AG09309 (cell line): ENCODE data around the gene PPP3CA.

Experiments
- DNase-seq: peaks from one replicate; pipeline ENCODE4 v3.0.0-alpha.2; 2010; ENCODE audit warnings: low read depth
- H3K4me3 ChIP-seq: 2 replicates; pipeline ENCODE4 v1.5.1; 2011; ENCODE audit warnings: mild to moderate bottlenecking, low read depth, low read length, moderate library complexity; ENCODE audit not compliant: control insufficient read depth
- CTCF ChIP-seq: IDR thresholded peaks from 2 replicates; pipeline ENCODE4 v1.5.1; 2011; ENCODE audit warnings: mild to moderate bottlenecking, low read depth, low read length, inconsistent platforms; ENCODE audit not compliant: insufficient read depth, control insufficient read depth; ENCODE audit errors: missing control alignments

The PPP3CA gene

GRCh38 chr4:101035487-101035886 lies 311.8 kb downstream of the PPP3CA start:
- TF ChIP-seq CTCF, result no peak
- DNase-seq, result no peak
- H3K4me3 ChIP-seq, result no peak overlapping the region

- DNase-seq, result no peak
- TF ChIP-seq CTCF, result no peak
- H3K4me3 ChIP-seq, result no peak overlapping the region
Observed at GRCh38 chr4:101033986-101034385, 313.3 kb downstream of the PPP3CA start.

- TF ChIP-seq CTCF, result no peak
- no peak overlapping the region for H3K4me3 ChIP-seq
- DNase-seq, result no peak
Observed at GRCh38 chr4:101032541-101032940, 314.8 kb downstream of the PPP3CA start.

GRCh38 chr4:101031971-101032370 lies 315.4 kb downstream of the PPP3CA start:
- no peak for DNase-seq
- H3K4me3 ChIP-seq, result no peak overlapping the region
- no peak for TF ChIP-seq CTCF

DNA sequence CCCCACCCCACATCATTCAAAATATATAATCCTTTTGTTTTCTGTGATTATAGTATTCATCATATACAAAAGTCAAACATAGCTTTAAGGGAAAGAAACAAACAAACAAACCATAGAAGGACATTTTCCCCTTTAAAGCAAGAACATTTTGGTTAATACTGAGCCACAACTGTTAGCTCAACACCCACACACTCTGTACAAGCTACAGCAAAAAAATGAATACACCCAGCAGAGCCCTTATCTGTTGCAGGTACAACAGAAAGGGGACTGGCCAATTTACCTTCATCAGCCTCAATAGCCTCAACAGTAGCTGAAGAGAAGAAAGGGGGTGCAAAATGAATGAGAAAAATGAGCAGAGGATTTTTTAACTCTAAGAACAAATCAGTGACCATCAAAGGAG lies 318.4 kb downstream of the PPP3CA start:
- no peak overlapping the region for H3K4me3 ChIP-seq
- no peak for TF ChIP-seq CTCF
- DNase-seq, result no peak

DNA sequence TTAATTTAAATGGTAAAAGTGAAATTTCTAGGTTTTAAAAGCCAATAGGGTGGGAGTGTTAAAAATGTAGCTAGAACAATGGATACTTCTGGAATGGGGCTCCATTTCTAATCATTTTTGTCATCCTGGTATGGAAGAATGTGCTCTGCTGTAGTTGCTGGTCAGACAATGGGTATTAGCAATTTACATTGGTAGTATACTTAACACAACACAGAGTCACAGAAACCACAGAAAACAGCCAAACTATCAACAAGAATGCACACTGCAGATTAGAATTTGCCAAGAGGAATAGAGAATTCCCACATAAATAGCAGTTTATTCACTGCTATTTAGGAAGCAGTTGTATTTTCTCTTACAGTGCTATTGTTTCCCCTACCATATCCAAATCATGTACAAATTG lies 319.6 kb downstream of the PPP3CA start:
- H3K4me3 ChIP-seq, result no peak overlapping the region
- DNase-seq, result no peak
- TF ChIP-seq CTCF, result no peak

DNA sequence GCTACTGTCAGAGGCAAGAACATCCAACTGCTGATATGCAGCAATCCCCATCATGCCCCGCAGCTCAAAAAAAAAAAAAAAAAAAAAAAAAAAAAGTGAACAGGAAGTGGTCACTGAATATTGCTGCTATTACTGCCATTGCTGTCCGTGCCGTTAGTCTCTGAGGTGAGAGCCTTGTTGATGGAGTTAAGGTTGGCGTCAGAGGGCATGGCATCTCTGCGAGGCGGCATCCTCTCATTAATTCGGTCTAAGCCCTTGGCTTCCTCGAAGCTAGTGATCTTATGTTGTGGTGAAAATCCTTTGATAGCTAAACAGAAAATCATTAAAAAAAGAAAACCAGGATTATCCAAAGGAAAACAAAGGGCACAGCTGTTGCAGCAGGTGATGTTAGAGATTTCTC lies 321.6 kb downstream of the PPP3CA start:
- no peak overlapping the region for H3K4me3 ChIP-seq
- no peak for TF ChIP-seq CTCF
- no peak for DNase-seq
